ENCODE data around the gene IL26. TPM values are rescaled to one million over a fixed set of nuclear protein-coding genes. Genes with fewer than 3 reads are reported as not detected.

Gene IL26
- total RNA-seq, 2 donors from 2014 or later: not detected

- intact Hi-C loops (cut with DNase I): no loop called here
- TF ChIP-seq POLR2A (IDR thresholded peaks at IDR 0.05) (no peak), CTCF (IDR thresholded peaks at IDR 0.05) (no peak), POLR2AphosphoS5 (IDR thresholded peaks at IDR 0.05) (no peak)
- Histone ChIP-seq H3K27me3 (replicated peaks; ENCODE audit: insufficient read depth) (no peaks in the 10 kb centered on the region), H3K36me3 (no peaks in the 10 kb centered on the region), H3K4me3 (no peak overlapping the region), H3K4me1 (replicated peaks) (no peaks in the 10 kb centered on the region), H3K27ac (no peak overlapping the region), H3K9me3 (no peaks in the 10 kb centered on the region)
- DNase-seq (ENCODE audit: low spot score): no peak
- WGBS: 80% methylated on average over 12 of the region's 12 CpGs
Observed at GRCh38 chr12:68198507-68199086, 27.0 kb downstream of the IL26 start.

- Histone ChIP-seq H3K36me3 (no peaks in the 10 kb centered on the region), H3K9me3 (no peaks in the 10 kb centered on the region), H3K27me3 (replicated peaks; ENCODE audit: insufficient read depth) (no peaks in the 10 kb centered on the region), H3K4me3 (no peak overlapping the region), H3K27ac (no peak overlapping the region), H3K4me1 (replicated peaks) (no peaks in the 10 kb centered on the region)
- TF ChIP-seq POLR2AphosphoS5 (IDR thresholded peaks at IDR 0.05): no peak
- no peak for TF ChIP-seq POLR2A (IDR thresholded peaks at IDR 0.05)
- no peak for TF ChIP-seq CTCF (IDR thresholded peaks at IDR 0.05)
- intact Hi-C loops (cut with DNase I): no loop called here
- no peak for DNase-seq (ENCODE audit: low spot score)
Observed at GRCh38 chr12:68190301-68190700, 35.3 kb downstream of the IL26 start.

DNA sequence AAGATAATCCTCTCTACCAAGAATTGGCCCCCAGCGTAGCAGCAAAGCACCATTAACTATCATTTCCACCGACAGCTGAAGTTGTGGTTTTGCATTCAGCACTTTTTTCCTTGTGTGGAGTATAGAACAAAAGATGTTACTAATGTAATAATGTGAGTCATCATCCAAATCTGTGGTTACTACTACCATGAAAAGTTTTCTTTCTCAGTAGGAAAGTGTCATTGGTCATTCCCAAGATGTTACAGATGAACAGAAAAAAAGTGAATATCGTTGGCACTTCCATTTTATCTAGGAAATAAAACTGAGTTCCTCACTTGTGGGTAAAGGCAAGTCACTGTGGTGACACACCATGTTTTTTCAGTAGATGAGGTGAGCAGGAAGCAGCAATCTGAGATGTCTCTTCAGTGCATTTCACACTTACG lies 35.8 kb downstream of the IL26 start:
- no peaks in the 10 kb centered on the region for H3K36me3 ChIP-seq
- no peak overlapping the region for H3K27ac ChIP-seq
- TF ChIP-seq POLR2AphosphoS5 (IDR thresholded peaks at IDR 0.05): no peak
- TF ChIP-seq POLR2A (IDR thresholded peaks at IDR 0.05): no peak
- no peak for TF ChIP-seq CTCF (IDR thresholded peaks at IDR 0.05)
- DNase-seq (ENCODE audit: low spot score): no peak
- H3K9me3 ChIP-seq: no peaks in the 10 kb centered on the region
- WGBS: 91% methylated on average over 4 of the region's 4 CpGs
- H3K4me3 ChIP-seq: no peak overlapping the region
- H3K4me1 ChIP-seq (replicated peaks): no peaks in the 10 kb centered on the region
- intact Hi-C loops (cut with DNase I): no loop called here
- no peaks in the 10 kb centered on the region for H3K27me3 ChIP-seq (replicated peaks; ENCODE audit: insufficient read depth)

GRCh38 chr12:68185598-68185997 lies 40.0 kb downstream of the IL26 start:
- no peak for DNase-seq (ENCODE audit: low spot score)
- H3K27ac ChIP-seq: no peak overlapping the region
- H3K4me3 ChIP-seq: no peak overlapping the region
- TF ChIP-seq POLR2A (IDR thresholded peaks at IDR 0.05) (no peak), POLR2AphosphoS5 (IDR thresholded peaks at IDR 0.05) (no peak), CTCF (IDR thresholded peaks at IDR 0.05) (no peak)
- WGBS: 79% methylated on average over 3 of the region's 3 CpGs
- intact Hi-C loops (cut with DNase I): no loop called here
- H3K4me1 ChIP-seq (replicated peaks): no peaks in the 10 kb centered on the region
- H3K27me3 ChIP-seq (replicated peaks; ENCODE audit: insufficient read depth): no peaks in the 10 kb centered on the region
- no peaks in the 10 kb centered on the region for H3K9me3 ChIP-seq
- H3K36me3 ChIP-seq: no peaks in the 10 kb centered on the region
